BLaER1 (cell line): ENCODE data around the gene HOXD4.

Experiments used
- H3K27ac ChIP-seq: shearing (Covaris generic); formaldehyde crosslinking; 2 replicates; pipeline ENCODE4 v1.8.1; 2022
- H3K27me3 ChIP-seq: shearing (Covaris generic); formaldehyde crosslinking; 2 replicates; pipeline ENCODE4 v1.8.1; 2022
- H3K36me3 ChIP-seq: shearing (Covaris generic); formaldehyde crosslinking; 2 replicates; pipeline ENCODE4 v1.8.1; 2022
- H3K4me1 ChIP-seq: shearing (Covaris generic); formaldehyde crosslinking; 2 replicates; pipeline ENCODE4 v1.8.1; 2022
- H3K4me2 ChIP-seq: shearing (Covaris generic); formaldehyde crosslinking; 2 replicates; pipeline ENCODE4 v1.8.1; 2022
- H3K4me3 ChIP-seq: shearing (Covaris generic); formaldehyde crosslinking; 2 replicates; pipeline ENCODE4 v1.8.1; 2022
- H3K9ac ChIP-seq: shearing (Covaris generic); formaldehyde crosslinking; 2 replicates; pipeline ENCODE4 v1.8.1; 2022
- H3K9me3 ChIP-seq: shearing (Covaris generic); formaldehyde crosslinking; 2 replicates; pipeline ENCODE4 v1.8.1; 2022
- H4K20me1 ChIP-seq: shearing (Covaris generic); formaldehyde crosslinking; 2 replicates; pipeline ENCODE4 v1.8.1; 2022
- Cebpa-rat ChIP-seq: shearing (Covaris generic); IDR thresholded peaks from 2 replicates; pipeline ENCODE4 v1.8.1; 2022

HOXD4 gene

DNA sequence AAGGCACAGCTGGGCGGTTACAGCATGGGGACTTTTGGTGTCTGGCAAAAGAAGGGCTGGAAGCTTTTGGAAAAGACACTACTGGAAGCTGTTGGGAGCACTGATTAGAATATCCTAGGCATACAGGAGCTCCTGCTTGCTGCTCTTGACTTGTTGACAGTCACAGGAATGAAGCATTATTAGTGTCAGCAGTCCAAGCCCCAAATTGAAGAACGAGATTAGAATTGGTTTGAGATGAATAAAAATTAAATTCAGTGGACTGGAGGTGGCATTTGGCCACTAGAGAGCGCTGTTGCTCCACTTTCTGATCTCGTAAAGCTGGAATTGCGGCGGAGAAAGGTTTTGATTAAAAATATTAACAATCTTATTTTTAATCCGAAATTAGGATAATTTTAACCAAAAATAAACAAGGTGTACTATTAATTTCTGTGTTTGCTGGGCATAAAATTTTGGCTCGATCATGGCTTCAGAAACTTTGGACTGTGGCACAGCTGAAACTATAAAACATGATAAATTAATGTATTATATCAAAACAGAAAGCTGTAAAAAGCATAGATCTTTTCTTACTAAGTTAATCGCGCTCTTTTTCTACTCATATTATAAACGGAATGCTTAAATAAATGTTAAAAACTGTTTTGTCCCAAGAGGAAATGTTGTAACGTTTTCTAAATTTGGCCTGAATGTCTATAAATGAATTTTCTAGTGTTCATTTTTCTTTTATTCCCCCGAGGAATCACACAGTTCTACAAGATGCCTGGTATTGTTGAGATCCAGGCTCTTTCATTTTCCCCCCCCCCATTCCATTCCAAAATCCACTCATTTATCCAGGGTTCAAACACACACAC is 24.2 kb upstream of the HOXD4 start:
- 0 out of 2 replicates have a peak overlapping the region, but pooled peaks have one; percentile 2 for H3K4me2 ChIP-seq
- TF ChIP-seq Cebpa-rat = no peak

DNA sequence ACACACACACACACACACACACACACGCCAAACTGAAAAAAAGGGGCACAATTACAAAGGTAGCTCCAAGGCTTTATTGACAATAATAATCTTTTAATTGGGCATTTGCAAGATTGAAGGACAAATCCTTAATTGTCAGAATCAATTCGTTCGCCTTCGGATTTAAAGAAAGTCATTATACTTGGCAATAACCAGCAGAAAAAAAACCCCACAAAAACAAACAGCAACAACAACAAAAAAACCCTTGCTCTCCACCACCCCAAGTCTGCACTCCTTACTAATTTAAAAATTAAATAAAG is 23.6 kb upstream of the HOXD4 start:
- H3K9ac ChIP-seq = no peak overlapping the region
- H3K4me2 ChIP-seq = no peak overlapping the region
- H3K9me3 ChIP-seq = peaks cover 39% of the 10 kb centered on the region
- no peak for TF ChIP-seq Cebpa-rat
- H3K4me1 ChIP-seq = peaks cover 12% of the 10 kb centered on the region
- no peak overlapping the region for H3K27ac ChIP-seq
- peaks cover 92% of the 10 kb centered on the region for H4K20me1 ChIP-seq
- H3K36me3 ChIP-seq = no peaks in the 10 kb centered on the region
- peaks cover 100% of the 10 kb centered on the region for H3K27me3 ChIP-seq
- no peak overlapping the region for H3K4me3 ChIP-seq

More for the DNA sequence above, 24.2 kb upstream of the HOXD4 start:
- H3K27me3 ChIP-seq = peaks cover 100% of the 10 kb centered on the region
- H3K9me3 ChIP-seq = peaks cover 45% of the 10 kb centered on the region
- H3K4me3 ChIP-seq = no peak overlapping the region
- peaks cover 12% of the 10 kb centered on the region for H3K4me1 ChIP-seq
- no peak overlapping the region for H3K9ac ChIP-seq
- H4K20me1 ChIP-seq = peaks cover 92% of the 10 kb centered on the region
- H3K36me3 ChIP-seq = no peaks in the 10 kb centered on the region
- H3K27ac ChIP-seq = no peak overlapping the region

DNA sequence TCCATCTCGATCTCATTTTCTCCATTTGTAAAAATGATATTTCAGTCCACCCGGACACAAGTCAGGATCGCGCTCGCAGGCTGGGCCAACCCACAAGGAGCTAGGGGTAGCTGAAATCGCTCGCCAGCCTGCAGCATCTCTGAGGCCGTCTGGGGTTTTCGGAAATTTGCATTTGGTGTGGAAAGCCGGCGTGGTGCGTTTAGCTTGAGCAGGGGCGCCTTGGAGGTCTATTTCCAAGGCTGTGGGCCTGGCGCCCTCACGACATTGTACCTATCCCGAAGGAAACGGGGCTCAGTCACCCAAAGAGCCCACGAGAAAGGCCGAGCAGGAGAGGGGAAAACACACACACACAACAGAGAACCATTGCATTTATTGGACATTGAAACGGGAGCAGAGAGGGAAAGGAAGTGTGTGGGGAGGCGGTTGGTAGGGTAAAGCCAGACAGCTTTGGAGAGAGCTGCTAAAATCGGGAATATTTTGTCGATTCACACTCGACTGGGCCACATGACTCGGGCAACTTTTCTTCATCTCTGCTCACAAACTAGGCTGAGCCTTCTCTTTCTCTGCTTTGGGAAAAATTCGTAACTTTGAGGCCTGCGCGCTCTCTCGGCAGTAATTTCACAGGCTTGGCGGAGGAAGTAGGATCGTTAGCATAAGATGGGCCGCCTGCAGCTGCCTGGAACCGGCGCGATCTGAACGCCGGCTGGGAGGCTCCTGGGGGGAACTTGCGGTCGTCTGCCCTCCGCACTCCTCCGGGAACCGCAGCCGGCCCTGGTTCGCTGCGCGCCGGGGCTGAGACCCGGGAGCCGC is 23.0 kb upstream of the HOXD4 start:
- H3K4me2 ChIP-seq = peak overlapping the region; percentile 72
- TF ChIP-seq Cebpa-rat = no peak

DNA sequence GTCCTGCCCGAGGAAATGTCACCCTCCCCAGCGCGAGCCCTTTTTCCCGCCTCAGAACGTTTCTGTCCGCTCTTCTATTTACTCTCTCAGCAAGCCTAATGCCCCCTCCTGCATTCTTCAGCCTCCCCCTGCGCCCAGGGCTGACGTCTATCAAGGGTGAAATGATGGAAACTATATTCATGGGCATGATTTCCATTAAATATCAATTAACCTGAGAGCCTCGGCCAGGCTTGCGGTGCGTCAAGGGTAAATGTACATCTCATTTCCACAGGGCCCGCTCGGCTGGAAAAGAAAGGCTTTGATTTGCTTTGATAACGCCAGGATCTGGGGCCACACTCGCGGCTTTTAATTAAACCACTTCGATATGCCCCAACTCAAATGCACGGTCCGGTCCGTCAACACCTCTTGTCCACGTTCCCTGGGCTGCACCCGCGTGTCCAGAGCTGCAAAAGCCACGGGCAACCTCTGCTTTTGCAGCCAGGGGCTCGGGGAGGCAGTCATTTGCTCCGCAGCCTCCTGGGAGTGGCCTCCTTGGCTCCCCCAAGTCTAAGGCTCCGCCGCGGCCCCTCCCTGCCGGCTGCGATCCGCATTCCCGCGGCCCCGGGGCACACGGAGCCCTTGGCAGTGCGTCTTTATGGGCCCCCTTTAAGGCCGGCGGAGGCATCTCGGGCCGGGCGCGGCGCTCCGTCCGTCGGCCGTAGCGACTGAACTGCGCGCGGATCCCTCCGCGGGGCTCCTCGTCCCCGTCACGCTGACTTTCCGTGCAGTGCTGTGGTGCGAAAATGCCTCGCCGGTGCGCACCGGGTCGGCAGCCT is 22.2 kb upstream of the HOXD4 start, which contains the start of gene HOXD8:
TSS of gene HOXD8 (plus strand) at position 724 of the 815 bp plus-strand sequence. CDS start 662 bp downstream, outside the sequence.
- H3K9ac ChIP-seq = no peak within 1 kb of the TSS
- H3K36me3 ChIP-seq = no peaks in the 10 kb centered on the region
- H3K4me3 ChIP-seq = peak within 1 kb of the TSS; percentile 52
- peaks cover 12% of the 10 kb centered on the region for H3K4me1 ChIP-seq
- H3K9me3 ChIP-seq = peaks cover 25% of the 10 kb centered on the region
- H3K27me3 ChIP-seq = peaks cover 100% of the 10 kb centered on the region
- peaks cover 87% of the 10 kb centered on the region for H4K20me1 ChIP-seq
- no peak within 1 kb of the TSS for H3K27ac ChIP-seq
- peak within 1 kb of the TSS; percentile 72 for H3K4me2 ChIP-seq
- TF ChIP-seq Cebpa-rat = no peak

More for the DNA sequence above, 23.0 kb upstream of the HOXD4 start:
- Histone ChIP-seq H4K20me1 (peaks cover 92% of the 10 kb centered on the region), H3K27ac (no peak overlapping the region), H3K4me3 (peak overlapping the region; percentile 52), H3K9me3 (peaks cover 33% of the 10 kb centered on the region), H3K4me1 (peaks cover 12% of the 10 kb centered on the region), H3K9ac (no peak overlapping the region), H3K36me3 (no peaks in the 10 kb centered on the region), H3K27me3 (peaks cover 100% of the 10 kb centered on the region)

DNA sequence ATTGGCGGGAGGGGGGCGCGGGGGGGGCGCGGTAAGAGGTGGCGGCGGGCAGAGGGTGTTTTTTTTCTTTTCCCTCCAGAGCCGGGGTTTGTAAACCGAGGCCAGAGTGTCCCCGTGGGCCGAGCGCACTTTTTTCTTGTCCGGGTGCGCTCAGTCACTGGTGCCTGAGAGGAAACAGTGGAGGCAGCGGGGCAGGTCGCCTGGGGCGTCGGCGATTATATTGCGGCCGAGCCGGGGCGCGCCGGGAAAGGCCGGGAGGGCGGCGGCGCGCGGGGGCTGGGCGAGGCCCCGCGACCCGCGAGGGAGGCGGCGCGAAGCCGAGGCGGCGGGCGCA is 21.6 kb upstream of the HOXD4 start:
- Histone ChIP-seq H3K9ac (no peak overlapping the region), H3K4me2 (no peak overlapping the region), H3K9me3 (peaks cover 25% of the 10 kb centered on the region), H3K27me3 (peaks cover 100% of the 10 kb centered on the region), H3K4me3 (0 out of 2 replicates have a peak overlapping the region, but pooled peaks have one; percentile 22), H3K36me3 (no peaks in the 10 kb centered on the region), H4K20me1 (peaks cover 81% of the 10 kb centered on the region), H3K27ac (no peak overlapping the region), H3K4me1 (peaks cover 12% of the 10 kb centered on the region)
- TF ChIP-seq Cebpa-rat = no peak

DNA sequence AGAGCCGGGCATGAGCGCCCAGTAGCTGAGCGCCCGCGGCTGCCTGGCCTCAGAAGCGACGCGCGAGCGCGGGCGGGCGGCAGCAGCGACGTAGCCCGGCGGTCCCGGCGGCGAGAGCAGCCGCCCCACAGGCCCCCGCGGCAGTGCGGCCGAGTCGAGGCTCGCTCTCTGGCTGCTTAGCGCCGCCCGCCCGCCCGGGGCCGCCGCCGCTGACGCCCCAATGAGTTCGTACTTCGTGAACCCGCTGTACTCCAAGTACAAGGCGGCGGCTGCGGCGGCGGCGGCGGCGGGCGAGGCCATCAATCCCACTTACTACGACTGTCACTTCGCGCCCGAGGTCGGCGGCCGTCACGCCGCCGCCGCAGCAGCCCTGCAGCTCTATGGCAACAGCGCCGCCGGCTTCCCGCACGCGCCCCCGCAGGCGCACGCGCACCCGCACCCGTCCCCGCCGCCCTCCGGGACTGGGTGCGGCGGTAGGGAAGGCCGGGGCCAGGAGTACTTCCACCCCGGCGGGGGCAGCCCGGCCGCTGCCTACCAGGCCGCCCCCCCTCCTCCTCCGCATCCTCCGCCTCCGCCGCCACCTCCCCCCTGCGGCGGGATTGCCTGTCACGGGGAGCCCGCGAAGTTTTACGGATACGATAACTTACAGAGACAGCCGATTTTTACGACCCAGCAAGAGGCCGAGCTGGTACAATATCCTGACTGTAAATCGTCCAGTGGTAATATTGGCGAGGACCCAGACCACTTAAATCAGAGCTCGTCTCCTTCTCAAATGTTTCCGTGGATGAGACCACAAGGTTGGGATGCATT is 21.0 kb upstream of the HOXD4 start:
- H3K9ac ChIP-seq = no peak overlapping the region
- H4K20me1 ChIP-seq = peaks cover 75% of the 10 kb centered on the region
- no peak overlapping the region for H3K4me2 ChIP-seq
- H3K27ac ChIP-seq = no peak overlapping the region
- peaks cover 100% of the 10 kb centered on the region for H3K27me3 ChIP-seq
- H3K9me3 ChIP-seq = peaks cover 25% of the 10 kb centered on the region
- H3K4me3 ChIP-seq = 0 out of 2 replicates have a peak overlapping the region, but pooled peaks have one; percentile 22
- H3K36me3 ChIP-seq = no peaks in the 10 kb centered on the region
- TF ChIP-seq Cebpa-rat = no peak
- H3K4me1 ChIP-seq = peaks cover 12% of the 10 kb centered on the region

DNA sequence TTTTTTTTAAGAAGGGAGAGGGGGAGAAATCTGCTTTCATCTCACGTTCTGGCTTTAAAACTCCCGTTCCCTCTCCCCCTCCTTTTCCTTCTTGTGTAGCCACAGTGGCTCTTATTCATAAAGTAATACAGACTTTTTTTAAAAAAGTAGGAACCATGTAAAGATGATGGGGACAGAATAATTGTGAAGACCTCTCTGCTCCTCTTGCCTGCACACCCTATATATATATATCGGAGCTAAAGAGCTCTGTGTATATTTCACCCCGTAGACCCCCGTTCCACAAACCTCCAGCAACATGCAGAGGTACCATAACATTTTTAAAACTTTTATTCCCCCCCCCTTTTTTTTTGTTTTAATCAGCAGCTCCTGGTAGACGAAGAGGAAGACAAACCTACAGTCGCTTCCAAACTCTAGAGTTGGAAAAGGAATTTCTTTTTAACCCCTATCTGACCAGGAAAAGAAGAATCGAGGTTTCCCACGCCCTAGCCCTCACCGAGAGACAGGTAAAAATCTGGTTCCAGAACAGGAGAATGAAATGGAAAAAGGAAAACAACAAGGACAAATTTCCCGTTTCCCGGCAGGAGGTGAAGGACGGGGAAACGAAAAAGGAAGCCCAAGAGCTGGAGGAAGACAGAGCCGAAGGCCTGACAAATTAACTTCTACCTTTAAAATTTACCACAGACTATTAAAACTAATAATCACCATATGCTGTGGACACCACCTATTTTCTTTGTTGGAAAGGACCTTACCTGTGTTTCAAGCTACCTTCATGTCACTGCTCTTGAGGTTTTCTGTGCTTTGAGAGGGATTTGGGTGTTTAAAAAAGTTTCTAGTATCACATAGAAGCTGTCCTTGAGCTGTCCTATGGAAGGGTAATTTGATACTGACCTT is 20.1 kb upstream of the HOXD4 start:
- H4K20me1 ChIP-seq = peaks cover 71% of the 10 kb centered on the region
- peaks cover 20% of the 10 kb centered on the region for H3K4me1 ChIP-seq
- no peaks in the 10 kb centered on the region for H3K36me3 ChIP-seq
- peaks cover 100% of the 10 kb centered on the region for H3K27me3 ChIP-seq
- H3K4me2 ChIP-seq = no peak overlapping the region
- no peak for TF ChIP-seq Cebpa-rat
- peaks cover 25% of the 10 kb centered on the region for H3K9me3 ChIP-seq
- no peak overlapping the region for H3K4me3 ChIP-seq
- H3K9ac ChIP-seq = no peak overlapping the region
- H3K27ac ChIP-seq = no peak overlapping the region

DNA sequence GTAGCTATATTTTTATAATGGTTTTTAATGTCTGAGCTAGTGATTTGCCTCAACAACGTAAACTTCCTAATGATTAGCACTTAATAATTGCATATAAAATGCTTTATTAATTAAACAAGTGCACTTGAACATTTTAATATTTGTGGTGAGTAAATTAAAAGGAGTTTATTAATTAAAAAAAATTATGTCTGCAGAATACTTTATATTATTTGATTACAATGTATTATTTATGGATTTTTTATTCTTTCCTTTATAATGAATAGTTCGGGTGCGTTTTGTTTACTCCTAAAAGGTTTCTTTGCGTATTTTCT is 19.5 kb upstream of the HOXD4 start:
- Histone ChIP-seq H3K9ac (no peak overlapping the region), H3K4me3 (no peak overlapping the region), H3K4me2 (no peak overlapping the region), H3K4me1 (peaks cover 26% of the 10 kb centered on the region), H3K36me3 (no peaks in the 10 kb centered on the region), H4K20me1 (peaks cover 65% of the 10 kb centered on the region), H3K9me3 (peaks cover 29% of the 10 kb centered on the region), H3K27ac (no peak overlapping the region), H3K27me3 (peaks cover 100% of the 10 kb centered on the region)
- no peak for TF ChIP-seq Cebpa-rat
